ENCODE measurements around the gene C4orf54.
A peak's percentile ranks its signal among the peaks of the same experiment; 100 is the strongest.

The C4orf54 gene

GRCh38 chr4:99651811-99652485 lies 5.7 kb downstream of the C4orf54 start:
- no peak for DNase-seq

- DNase-seq = no peak
Measured at GRCh38 chr4:99651016-99651769, 6.4 kb downstream of the C4orf54 start.

- no peak for DNase-seq
Measured at GRCh38 chr4:99649778-99650177, 7.8 kb downstream of the C4orf54 start.

- DNase-seq = no peak
Measured at GRCh38 chr4:99649208-99649607, 8.4 kb downstream of the C4orf54 start.

- no peak for DNase-seq
Measured at GRCh38 chr4:99648321-99648720, 9.3 kb downstream of the C4orf54 start.

DNA sequence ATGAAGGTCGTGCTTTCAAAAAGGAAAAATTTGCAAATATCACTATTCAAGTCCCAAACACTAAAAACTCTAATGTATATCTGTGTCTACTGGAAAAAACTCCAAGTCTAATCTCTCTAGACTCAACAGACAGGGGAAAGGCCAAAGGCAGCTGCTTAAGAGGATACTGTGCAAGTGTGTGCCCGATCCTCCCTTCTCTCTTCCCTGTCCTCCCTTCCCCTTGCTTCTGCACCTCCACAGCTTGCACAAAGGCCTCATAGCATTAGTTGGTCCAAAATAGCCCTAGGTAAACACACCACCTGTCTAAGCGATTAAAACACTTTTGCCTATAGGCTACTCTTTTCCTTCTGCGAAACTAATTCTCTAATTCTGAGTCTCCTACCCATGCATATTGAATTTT lies 10.6 kb downstream of the C4orf54 start:
- no peak for DNase-seq

- DNase-seq = no peak
Measured at GRCh38 chr4:99645638-99646037, 12.0 kb downstream of the C4orf54 start.

DNA sequence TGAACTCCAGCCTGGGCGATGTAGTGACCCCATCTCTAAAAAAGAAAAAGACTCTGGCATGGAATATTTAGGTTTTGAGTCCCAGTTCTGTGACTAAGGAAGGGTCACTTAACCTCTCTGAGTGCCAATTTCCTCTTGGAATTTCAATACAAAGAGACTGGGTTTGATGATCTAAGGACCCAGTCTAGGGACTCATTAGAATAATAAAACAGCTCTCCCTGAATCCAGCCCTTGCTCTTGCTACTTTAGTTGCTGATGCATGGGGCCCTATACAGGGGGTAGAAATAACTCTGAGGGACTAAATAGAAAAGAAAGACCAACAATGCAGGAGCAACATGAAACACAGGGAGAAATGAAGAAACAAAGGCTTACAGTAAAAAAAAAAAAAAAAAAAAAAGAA lies 12.6 kb downstream of the C4orf54 start:
- DNase-seq = no peak

DNA sequence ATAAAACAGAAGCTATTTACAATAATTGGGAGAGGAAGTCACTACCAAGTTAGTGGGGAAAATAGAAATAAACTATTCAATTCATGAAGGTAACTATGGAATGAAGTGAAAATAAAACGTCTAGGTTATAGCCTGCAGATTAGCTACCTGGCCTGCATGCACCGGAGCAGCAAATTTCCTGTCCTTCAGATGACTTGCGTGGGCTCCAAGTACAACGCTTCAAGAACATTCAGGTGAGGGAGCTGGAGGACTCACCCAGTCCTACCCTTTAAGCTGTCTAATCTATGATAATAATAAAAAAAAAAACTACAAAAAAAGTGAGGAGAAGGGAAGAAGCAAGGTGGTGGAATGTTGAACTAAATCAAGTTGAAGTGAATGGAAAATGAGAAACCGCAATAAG lies 13.2 kb downstream of the C4orf54 start:
- no peak for DNase-seq

DNA sequence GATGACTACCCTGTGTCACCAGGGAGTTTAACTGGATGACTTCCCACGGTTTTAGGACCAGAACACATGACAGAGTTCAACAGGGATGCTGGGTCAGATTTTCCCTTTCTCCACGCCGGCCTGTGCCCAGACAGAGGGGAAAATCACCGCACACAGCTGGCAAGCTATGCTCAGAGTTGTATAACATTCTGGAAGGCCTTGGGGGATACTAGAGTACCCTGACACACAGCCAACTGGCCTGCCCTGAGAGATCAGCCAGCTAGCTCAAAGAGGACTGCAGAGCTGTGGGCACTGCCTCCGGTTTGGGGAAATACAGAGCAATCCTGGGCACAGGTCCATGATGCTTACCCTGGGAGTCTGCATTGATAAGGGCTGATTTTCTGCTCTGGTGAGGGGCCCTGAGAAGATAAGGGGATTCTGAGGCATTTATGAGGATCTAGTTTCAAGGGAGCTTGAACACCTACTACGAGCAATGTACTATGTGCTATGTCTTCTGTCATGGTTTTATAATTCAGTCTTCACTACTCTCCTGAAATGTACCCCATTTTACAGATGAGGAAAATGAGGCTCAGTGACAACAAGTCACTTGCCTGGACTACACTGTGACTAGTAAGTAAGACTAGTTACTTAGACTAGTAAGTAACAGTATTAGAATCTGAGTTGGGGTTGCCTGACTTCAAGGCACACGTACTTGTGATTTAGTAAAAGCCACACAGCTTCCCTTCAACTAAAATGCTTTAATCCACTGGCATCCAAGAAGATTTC lies 14.7 kb downstream of the C4orf54 start:
- DNase-seq = no peak

DNA sequence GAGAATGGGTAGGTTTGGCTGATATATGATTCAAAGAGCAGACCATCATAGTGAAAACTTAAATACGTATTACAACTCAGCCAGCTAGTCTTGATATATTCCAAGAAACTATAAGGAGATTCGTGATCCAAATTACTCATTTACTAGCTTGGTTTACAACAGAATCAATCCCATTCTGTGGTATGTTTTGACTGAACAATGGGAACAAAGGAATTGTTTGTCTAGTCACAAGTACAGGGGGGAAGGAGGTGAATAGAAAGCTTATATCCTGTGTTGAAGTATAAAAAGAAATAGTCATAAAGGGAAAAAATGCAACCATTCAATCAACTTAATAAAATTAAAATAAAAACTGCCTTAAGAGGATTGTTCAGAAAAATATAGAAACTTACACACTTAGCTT lies 17.0 kb downstream of the C4orf54 start:
- no peak for DNase-seq

DNA sequence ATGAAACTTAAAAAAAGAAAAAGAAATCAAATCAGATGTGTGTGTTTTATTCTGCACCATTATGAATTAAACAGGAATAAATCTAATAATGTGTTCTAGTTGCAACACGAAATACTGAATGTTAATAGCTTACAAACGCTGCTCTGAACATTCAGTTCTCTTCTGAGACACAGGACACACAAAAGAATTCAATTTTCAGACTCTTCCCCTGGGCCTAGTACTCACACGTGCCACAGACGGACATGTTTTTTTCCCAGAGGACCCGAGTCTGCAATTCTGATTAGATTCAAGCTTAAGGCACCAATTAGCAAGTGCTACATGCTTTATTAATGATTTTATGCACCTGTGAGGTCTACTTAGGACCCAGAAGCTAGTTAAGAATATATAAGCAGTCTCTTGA lies 20.5 kb downstream of the C4orf54 start:
- no peak for DNase-seq

DNA sequence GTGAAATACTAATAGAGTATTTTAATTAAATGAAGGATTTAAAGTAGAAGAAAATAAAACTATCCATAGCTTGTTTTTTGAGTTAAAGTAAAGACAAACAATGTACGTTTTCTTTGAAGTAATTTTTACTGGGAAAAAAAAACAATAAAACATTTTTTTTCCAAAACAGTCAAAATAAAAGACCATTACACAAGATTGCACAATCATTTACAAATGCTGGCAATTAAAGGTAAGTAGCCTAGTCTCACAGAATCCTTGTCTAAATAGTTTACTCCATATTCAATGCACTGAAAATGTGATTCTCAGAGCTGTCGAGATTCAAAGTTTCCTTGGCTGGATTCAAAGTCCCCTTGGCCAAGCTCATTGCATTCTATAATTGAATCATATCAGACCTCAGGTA lies 21.2 kb downstream of the C4orf54 start:
- no peak for DNase-seq

DNA sequence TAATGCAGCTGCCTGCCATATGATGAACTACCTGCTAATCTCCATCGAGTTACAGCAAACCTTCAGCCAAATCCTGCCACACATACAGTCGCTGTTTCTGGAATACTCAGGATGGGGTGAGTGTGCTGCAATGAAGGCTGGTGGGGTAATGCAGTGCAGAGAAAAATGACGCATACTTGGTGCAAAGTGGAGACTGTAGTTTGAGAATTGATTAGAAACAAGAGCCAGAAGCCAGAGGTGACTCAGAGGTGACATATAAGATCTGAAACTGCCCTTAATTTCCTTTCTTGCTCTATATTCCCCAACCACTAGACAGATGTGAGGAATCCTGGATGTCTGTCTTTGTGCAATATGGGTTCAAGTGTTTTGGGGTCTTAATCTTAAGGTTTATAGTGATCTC lies 22.0 kb downstream of the C4orf54 start:
- no peak for DNase-seq

DNA sequence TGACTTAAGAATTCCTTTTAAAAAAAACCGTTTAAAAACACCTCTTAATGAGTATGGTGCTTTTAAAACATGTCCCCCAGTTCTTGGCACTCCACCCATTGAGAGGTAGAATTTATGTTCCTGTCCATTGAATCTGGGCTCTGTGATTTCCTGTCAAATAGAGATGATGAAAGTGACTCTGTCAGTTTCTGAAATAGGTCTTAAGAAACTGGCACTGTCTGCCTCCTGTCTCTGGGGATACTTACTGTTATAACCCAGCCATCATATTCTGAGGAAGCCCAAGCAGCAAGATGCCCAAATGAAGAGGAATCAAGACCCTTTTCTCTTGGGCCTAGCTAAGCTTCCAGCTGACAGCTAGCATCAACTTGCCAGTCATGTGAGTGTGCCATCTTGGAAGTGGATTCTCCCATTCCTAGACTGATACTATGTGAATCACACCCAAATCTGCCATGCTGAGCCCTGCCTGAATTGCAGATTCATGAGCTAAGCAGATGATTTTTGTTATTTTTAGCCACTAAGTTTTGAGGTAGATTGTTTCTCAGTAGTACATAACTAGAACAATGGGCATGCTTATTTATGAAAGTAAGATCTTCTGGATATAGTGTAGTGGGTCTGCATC lies 22.8 kb downstream of the C4orf54 start:
- no peak for DNase-seq

DNA sequence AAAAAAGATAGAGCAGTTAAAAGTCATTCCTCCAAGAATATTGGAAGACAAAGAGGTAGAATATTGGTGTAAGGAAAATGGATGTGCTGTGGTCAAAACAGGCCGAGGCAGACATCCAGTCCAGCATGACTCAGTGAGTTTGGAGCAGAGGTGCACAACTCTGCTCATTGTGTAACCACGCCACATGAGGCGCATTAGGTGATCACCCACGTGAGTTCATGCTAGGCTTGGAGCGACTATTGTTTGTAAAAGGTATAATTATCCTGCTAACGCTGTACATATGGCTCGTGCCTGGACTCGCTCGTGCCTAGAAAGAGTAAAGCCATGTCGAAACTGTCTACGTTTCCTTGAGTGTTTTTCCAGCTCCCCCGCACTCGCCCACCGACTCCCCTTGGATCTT lies 23.9 kb downstream of the C4orf54 start:
- DNase-seq = no peak

GRCh38 chr4:99630857-99631360 lies 26.7 kb downstream of the C4orf54 start:
- DNase-seq = no peak

DNA sequence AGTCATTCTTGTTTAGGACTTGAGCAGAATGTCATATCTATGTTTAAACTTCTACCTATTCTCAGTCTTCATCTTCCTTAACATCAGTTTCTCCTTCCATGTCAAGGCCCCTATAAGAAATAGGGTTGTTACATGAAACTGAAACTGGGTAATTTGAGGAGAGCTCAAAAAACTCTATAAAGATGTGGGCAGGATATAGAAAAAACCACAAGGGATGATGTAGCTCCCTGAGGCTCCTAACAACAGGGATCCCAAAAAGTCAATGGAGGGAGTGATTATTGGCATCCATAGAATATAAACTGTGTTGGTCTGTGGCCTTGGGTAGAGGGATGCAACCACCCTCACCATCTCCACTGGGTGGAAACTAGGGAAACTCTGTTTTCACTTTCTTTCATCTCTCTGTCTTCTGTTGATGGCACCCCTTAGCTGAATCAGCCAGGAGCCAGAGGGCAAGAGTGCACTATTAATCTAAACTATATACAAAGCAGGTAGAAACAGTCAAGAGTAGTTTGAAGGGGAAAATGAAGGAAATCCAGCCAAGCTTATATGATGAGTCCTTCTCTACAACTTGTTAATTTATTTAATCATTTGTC lies 27.6 kb downstream of the C4orf54 start:
- no peak for DNase-seq

- DNase-seq = no peak
Measured at GRCh38 chr4:99628040-99628439, 29.6 kb downstream of the C4orf54 start.

- DNase-seq = peak; percentile 4
Measured at GRCh38 chr4:99625369-99625768, 32.3 kb downstream of the C4orf54 start.

DNA sequence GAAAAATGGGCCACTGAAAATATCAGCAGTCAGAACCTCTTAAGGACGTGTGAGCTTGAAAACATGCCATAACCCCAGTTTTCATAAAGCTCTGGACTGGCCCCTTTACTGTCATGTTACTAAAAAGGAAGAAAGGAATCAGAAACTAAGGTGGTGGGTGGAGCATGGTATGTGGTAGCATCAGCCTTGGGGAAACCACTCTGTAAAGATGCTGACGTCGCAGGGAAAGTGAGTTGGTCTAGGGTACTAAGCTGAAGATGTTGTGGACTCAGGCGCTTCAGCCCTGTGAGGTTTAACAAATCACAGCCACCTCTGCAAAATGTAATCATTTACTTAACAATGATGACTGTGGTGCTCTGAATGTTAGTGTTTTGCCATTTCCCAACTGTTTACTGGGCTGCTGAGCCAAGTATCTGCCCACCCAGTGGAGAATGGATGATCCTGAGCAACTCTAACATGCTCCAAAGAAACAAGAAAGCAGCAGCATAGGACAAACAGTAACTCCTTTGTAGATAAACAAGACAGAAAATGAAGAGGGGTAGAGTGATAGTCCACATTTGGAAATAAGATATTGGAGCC lies 33.4 kb downstream of the C4orf54 start:
- DNase-seq = peak; percentile 36

- no peak for DNase-seq
Measured at GRCh38 chr4:99622341-99622740, 35.3 kb downstream of the C4orf54 start.

GRCh38 chr4:99617374-99617773 lies 40.3 kb downstream of the C4orf54 start:
- no peak for DNase-seq

All from activated CD4-positive, alpha-beta T cell treated with anti-CD3 and anti-CD28 coated beads, Interleukin-10, Interleukin-2, amounts not matched to agents 100 ng/mL and 50 ng/mL, durations not matched to agents 16 hours and 8 hours (primary cell).